Eye (tissue), 1 donor: ENCODE results near the gene GDF10.

Experiments used
- DNase-seq: peaks from one replicate; pipeline ENCODE4 v3.0.0-alpha.2; 2015

Gene GDF10

DNA sequence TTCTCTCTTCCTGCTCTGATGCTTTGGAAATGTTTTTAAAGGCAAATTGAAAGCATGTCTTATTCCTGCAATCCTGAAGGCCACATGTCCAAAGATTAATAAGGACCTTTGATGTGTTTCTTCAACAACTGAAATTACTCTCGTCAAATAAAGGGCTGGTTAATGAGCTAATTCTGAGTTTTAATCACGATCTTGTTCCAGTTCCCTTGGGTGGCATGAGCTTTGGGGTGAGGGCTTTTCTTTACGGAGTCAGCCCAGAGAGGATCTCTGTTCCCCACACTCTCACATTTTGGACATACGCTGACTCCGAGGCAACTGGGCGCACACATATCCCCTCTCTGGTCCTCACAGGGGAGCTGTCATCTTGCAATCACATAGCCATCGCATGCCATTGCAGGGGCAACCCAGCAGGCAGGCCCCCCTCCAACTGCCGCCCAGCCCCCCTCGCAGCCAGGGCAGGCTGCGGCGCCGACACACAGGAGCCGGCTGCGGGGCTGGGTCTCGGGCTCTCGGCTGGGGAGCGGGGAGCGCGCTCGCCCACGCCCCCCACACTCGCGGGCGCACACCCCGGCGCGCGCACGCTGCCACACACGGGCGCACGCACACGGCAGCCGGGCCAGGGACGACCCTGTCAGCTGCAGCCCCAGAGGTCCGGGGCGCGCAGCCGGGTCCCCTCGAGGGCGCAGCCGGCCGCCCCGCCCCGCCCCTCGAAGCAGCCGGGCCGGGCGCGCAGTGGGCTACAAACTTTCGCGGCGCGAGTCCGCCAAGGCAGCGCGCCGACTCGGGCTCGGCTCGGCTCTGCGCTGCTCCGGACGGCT lies at the start of gene GDF10:
Gene GDF10 (plus strand): TSS at position 587 of the 818 bp plus-strand sequence. CDS start 455 bp downstream, outside the sequence.
- DNase-seq: peak; percentile 61

DNA sequence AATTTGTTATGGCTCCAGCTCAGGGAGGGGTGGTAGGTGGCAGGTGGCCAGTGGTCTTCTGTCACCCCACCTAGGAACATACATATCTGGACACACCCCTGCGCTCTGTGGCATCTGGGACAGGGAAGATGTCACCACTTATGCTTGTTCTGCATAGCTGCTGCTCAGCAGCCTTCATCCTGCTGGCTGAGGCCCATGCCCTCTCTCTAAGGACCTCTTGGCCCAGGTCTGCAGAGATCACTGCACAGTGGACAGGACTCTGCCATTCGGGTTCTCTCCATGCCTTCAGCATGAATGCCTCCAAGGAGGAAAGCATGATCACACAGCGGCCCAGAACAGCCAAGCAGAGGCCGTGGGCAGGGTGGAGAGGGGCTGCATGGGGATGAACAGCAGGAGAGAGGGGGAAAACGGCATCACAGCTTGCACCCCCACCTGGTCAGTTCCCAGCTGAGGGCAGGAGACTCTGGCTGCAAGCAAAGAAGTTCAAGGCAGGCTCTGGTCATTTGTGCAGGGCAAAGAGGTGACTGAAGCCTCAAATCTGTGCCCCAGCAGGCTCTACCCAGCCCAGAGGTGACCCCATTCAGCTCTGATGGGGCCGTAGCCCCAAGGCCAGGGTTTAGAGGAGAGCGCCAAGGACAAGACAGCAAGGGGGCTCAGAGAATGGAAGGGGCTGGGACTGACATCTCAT lies 47.8 kb upstream of the GDF10 start:
- DNase-seq: no peak

DNA sequence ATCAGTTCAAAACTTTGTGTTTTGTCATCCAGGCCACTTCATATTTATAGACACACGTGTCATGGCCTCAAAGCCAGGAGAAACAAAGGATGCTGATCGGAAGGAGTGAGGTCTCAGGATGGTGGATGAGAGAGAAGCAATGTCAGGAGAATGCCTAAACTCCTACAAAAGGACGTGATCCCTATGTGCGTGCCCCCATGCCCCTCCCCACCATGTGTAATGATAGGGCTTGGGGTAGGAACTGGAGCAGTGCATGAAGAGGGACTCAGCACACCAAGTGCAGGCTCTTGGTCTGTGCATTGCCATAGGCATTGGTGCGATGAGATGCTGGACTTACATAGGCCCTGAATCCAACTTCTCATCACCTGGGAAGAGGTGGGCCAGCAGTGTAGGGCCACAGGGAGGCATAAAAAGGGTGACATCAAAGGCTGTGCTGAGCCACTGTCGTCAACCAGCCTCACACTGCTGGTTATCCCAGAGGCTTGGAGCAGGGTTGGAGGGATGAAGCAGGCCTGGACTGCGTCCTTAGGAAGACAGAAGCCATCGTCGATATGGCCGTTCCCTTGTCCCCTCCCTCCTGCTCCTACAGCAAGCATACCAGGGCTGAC lies 46.9 kb upstream of the GDF10 start:
- no peak for DNase-seq

- DNase-seq: peak; percentile 35
Measured at GRCh38 chr10:47253651-47254375, 46.2 kb upstream of the GDF10 start.

- DNase-seq: no peak
Measured at GRCh38 chr10:47254611-47255010, 45.4 kb upstream of the GDF10 start.

- DNase-seq: no peak
Measured at GRCh38 chr10:47255033-47255813, 44.8 kb upstream of the GDF10 start.

DNA sequence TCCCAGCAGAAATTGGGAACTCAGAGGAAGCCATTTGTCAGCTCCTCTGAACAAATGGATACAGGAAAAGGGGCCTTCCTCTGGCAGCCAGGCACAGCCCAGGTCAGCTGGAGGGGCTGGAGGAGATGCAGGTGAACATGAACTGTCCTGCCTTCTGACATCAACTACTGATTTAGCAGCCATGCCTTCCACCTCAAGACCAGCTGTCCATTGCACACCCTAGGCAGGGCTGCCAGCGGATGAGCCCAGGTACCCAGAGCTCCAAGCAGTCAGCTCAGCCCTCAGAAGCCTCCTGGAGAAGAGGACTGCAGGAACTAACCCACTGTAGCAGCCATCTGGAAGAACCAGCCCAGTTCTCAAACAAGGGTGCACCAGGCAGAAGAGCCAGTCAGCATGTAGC lies 44.1 kb upstream of the GDF10 start:
- no peak for DNase-seq

- DNase-seq: no peak
Measured at GRCh38 chr10:47256751-47257336, 43.2 kb upstream of the GDF10 start.

DNA sequence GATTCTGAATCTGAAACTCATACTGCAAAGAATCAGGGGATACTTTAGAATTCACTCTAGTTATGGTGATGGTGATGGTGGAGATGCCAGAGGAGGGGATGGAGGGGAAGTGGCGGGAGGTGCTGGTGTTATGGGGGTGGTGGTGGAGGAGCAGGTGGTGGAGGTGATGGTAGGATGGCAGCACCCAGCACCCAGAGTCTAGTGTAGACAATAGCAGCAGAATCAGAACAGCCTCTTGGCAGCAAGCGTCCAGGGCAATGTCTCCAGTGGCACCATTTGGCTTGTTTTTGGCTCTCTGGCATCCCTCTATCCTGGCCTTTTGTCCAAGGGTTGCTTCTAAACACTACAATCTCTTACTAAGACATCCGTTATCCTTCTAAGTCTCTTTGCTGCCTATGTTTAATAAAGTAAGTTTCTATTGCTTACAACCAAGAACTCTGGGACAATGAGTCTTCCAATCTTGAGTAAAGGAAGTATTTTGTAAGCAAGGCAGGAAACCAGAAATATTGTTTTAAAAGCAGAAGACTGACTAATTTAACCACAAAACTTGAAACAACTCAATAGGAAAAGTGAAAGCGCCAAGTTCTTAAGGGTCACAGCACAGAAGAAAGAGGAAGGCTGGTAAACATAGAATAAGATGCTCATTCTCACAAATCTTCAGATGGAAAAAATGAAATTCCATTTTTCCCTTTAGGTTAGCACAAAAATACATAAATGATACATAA lies 42.4 kb upstream of the GDF10 start:
- DNase-seq: no peak

GRCh38 chr10:47258921-47259320 lies 41.1 kb upstream of the GDF10 start:
- no peak for DNase-seq

- DNase-seq: no peak
Measured at GRCh38 chr10:47259466-47259865, 40.5 kb upstream of the GDF10 start.

- peak; percentile 79 for DNase-seq
Measured at GRCh38 chr10:47260505-47261111, 39.4 kb upstream of the GDF10 start.

GRCh38 chr10:47261121-47261520 lies 38.9 kb upstream of the GDF10 start:
- no peak for DNase-seq

DNA sequence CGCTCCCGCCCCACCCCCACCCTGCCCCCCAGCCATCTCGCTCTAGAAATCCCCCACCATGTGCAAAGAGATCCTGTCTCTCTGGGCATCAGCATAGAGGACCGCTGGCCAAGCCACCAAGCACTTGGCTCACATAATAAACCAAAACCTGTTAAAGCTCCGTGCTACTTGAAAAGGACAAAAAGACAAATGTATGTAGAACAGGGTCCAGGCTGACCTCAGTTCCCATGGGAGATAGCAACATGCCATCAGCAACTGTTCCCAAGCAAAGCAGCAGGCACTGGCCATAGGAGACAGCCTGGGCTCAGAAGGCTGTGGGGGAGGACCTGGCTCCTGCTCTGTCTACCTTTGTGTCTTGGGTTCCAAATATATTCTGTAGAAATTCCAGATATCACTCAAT lies 38.4 kb upstream of the GDF10 start:
- DNase-seq: no peak

DNA sequence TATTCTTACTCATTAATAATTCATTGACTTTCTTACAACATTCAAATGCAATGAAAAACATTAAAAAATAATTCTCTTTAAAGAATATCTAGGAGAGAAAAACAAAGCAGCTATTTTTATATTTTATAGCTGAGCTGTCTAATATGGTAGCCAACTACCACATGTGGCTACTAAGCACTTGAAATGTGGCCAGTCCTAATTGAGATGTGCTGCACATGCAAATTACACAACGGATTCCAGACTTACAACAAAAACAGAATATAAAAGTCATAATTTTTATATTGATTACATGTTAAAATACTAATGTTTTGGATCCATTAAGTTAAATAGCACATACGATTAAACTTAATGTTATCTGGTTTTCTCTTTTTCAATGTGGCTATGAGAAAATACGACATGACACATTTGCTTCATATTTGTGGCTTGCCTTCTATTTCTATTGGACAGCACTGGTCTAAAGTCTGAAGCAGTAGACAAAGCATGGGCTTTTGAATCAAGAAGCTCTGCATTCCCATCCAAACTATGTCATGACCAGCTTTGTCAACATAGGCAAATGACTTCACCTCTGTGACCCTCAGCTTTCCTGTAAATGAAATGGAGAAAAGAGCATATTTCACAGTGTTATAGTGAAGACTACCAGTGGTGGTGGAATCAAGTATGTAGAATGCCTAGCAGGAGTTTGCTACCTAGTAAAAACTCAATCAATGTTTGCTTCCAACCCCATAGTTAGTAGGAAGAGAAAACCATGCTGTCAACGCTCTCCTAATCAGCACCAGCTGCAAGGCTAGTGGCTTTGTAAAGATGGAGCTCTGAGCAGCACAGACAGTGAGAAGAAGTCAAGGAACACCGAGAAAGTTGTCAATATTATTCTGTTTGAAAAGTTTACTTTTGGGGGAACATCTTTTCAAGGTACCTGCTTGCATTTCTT lies 37.1 kb upstream of the GDF10 start:
- DNase-seq: peak; percentile 34

DNA sequence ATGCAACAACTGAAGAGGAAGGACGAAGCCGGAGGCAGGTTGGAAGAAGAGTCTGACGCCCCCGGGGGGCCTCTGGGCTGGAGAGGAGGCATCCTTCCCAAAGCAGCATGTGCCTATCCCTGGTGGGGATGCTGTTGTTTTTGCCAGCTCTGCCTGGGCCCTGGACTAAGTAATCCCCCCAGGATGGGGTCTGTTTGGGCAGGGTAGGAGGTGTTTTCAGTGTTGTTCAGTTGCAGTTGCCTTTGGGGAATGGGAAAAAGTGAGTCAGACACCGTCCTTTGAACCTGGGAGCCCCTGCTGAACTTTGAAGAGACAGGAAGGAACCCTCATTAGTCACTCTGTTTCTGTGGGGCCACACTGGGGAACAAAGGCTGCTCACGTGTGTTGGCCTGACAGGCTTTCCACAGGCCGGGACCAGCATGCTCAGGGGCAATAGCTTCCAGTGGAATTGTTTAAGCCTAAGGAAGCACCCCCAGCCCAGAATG lies 35.2 kb upstream of the GDF10 start:
- DNase-seq: no peak

DNA sequence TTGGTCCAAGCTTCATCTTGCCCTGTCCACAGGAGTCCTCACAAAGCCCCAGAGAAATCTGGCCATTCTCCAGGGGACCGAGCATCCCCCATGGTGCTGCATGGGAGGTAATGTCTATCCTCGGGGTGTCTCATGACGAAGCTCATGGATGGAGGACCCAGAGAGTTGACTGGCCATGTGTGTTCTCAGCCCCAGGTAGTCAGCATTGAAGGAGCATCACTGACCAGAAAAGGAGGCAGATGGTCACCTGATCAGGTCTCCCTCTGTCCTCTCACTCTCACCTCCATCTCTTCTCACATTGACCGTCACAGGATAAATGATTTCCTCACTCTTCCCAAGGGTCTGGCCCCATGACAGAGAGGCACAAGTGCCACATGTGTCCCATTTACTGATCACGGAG lies 33.4 kb upstream of the GDF10 start:
- no peak for DNase-seq

- no peak for DNase-seq
Measured at GRCh38 chr10:47268696-47269095, 31.3 kb upstream of the GDF10 start.

GRCh38 chr10:47269294-47269693 lies 30.7 kb upstream of the GDF10 start:
- no peak for DNase-seq

GRCh38 chr10:47276071-47276470 lies 23.9 kb upstream of the GDF10 start:
- DNase-seq: no peak
